ENCODE measurements around the gene PLCE1. TPM values are rescaled to one million over a fixed set of nuclear protein-coding genes. Genes with fewer than 3 reads are reported as not detected.
"Not testable (repeated sequence)": the region's sequence is repeated elsewhere in the genome, so short reads cannot be mapped to it uniquely, and the experiment has no call there.

PLCE1 gene
- total RNA-seq, 1 donor: 6.2 TPM

- H3K27ac ChIP-seq (ENCODE audit: low read depth, low read length): no peak overlapping the region
- H3K4me1 ChIP-seq (ENCODE audit: insufficient read depth, low read length): no peaks in the 10 kb centered on the region
- DNase-seq (ENCODE audit: insufficient read length, low spot score, missing footprints): no peak
- H3K9me3 ChIP-seq (ENCODE audit: low read depth, low read length): no peaks in the 10 kb centered on the region
- TF ChIP-seq, protein P1, sequence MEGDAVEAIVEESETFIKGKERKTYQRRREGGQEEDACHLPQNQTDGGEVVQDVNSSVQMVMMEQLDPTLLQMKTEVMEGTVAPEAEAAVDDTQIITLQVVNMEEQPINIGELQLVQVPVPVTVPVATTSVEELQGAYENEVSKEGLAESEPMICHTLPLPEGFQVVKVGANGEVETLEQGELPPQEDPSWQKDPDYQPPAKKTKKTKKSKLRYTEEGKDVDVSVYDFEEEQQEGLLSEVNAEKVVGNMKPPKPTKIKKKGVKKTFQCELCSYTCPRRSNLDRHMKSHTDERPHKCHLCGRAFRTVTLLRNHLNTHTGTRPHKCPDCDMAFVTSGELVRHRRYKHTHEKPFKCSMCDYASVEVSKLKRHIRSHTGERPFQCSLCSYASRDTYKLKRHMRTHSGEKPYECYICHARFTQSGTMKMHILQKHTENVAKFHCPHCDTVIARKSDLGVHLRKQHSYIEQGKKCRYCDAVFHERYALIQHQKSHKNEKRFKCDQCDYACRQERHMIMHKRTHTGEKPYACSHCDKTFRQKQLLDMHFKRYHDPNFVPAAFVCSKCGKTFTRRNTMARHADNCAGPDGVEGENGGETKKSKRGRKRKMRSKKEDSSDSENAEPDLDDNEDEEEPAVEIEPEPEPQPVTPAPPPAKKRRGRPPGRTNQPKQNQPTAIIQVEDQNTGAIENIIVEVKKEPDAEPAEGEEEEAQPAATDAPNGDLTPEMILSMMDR (IDR thresholded peaks at IDR 0.05; ENCODE audit: extremely low read depth, low read depth, low read length): no peak
- H3K4me2 ChIP-seq (ENCODE audit: insufficient read depth, low read length): no peak overlapping the region
- H3K79me2 ChIP-seq (ENCODE audit: insufficient read depth, low read length): no peaks in the 10 kb centered on the region
- no peak overlapping the region for H2AFZ ChIP-seq (ENCODE audit: low read length)
- H3K36me3 ChIP-seq (ENCODE audit: insufficient read depth, low read length): no peaks in the 10 kb centered on the region
- H4K20me1 ChIP-seq (ENCODE audit: insufficient read depth, low read length): no peaks in the 10 kb centered on the region
- H3K4me3 ChIP-seq (ENCODE audit: insufficient read depth, low read length): no peak overlapping the region
- H3K27me3 ChIP-seq (ENCODE audit: insufficient read depth, low read length): no peaks in the 10 kb centered on the region
These were observed 25.2 kb upstream of the PLCE1 start for GRCh38 chr10:93968540-93968945.

DNA sequence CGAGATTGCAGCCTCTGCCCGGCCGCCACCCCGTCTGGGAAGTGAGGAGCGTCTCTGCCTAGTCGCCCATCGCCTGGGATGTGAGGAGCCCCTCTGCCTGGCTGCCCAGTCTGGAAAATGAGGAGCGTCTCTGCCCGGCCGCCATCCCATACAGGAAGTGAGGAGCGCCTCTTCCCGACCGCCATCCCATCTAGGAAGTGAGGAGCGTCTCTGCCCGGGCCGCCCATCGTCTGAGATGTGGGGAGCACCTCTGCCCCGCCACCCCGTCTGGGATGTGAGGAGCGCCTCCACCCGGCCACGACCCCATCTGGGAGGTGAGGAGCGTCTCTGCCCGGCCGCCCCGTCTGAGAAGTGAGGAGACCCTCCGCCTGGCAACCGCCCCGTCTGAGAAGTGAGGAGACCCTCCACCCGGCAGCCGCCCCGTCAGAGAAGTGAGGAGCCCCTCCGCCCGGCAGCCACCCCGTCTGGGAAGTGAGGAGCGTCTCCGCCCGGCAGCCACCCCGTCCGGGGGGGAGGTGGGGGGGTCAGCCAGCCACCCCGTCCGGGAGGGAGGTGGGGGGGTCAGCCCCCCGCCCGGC is 23.2 kb upstream of the PLCE1 start:
- not testable (repeated sequence) for DNase-seq (ENCODE audit: insufficient read length, low spot score, missing footprints); H3K27me3 ChIP-seq (ENCODE audit: insufficient read depth, low read length); H3K4me3 ChIP-seq (ENCODE audit: insufficient read depth, low read length); H3K79me2 ChIP-seq (ENCODE audit: insufficient read depth, low read length); H3K4me1 ChIP-seq (ENCODE audit: insufficient read depth, low read length); H4K20me1 ChIP-seq (ENCODE audit: insufficient read depth, low read length); H3K36me3 ChIP-seq (ENCODE audit: insufficient read depth, low read length); H2AFZ ChIP-seq (ENCODE audit: low read length); H3K4me2 ChIP-seq (ENCODE audit: insufficient read depth, low read length); H3K27ac ChIP-seq (ENCODE audit: low read depth, low read length); H3K9me3 ChIP-seq (ENCODE audit: low read depth, low read length)

- no peaks in the 10 kb centered on the region for H3K79me2 ChIP-seq (ENCODE audit: insufficient read depth, low read length)
- no peak overlapping the region for H3K27ac ChIP-seq (ENCODE audit: low read depth, low read length)
- H3K9me3 ChIP-seq (ENCODE audit: low read depth, low read length): no peaks in the 10 kb centered on the region
- H3K36me3 ChIP-seq (ENCODE audit: insufficient read depth, low read length): no peaks in the 10 kb centered on the region
- no peaks in the 10 kb centered on the region for H3K27me3 ChIP-seq (ENCODE audit: insufficient read depth, low read length)
- no peak overlapping the region for H3K4me3 ChIP-seq (ENCODE audit: insufficient read depth, low read length)
- no peaks in the 10 kb centered on the region for H4K20me1 ChIP-seq (ENCODE audit: insufficient read depth, low read length)
- DNase-seq (ENCODE audit: insufficient read length, low spot score, missing footprints): no peak
- H2AFZ ChIP-seq (ENCODE audit: low read length): no peak overlapping the region
- no peak overlapping the region for H3K4me2 ChIP-seq (ENCODE audit: insufficient read depth, low read length)
- TF ChIP-seq, protein P1 (IDR thresholded peaks at IDR 0.05; ENCODE audit: extremely low read depth, low read depth, low read length): no peak
- no peaks in the 10 kb centered on the region for H3K4me1 ChIP-seq (ENCODE audit: insufficient read depth, low read length)
These were observed 19.8 kb upstream of the PLCE1 start for GRCh38 chr10:93973748-93974445.

DNA sequence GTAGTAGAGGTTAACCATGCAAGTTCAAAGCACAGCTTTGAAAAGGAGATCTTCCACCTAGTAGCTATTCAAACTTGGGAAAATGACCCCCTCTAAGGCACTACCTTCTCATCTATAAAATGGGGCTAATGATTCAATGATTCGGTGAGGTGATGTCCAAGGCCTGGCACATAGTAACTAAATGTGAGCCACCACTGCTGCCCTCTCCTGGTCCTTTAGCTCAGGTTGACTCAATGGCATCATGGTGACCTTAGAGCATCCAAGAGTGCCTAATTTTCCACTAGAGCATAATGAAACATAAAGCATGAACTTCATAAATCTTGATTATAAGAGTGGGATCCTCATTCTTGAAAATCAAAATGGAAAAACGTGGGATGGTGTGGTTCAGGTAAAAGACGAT is 16.3 kb upstream of the PLCE1 start:
- Histone ChIP-seq H3K27ac (ENCODE audit: low read depth, low read length) (no peak overlapping the region), H3K36me3 (ENCODE audit: insufficient read depth, low read length) (no peaks in the 10 kb centered on the region), H3K4me3 (ENCODE audit: insufficient read depth, low read length) (no peak overlapping the region), H3K4me2 (ENCODE audit: insufficient read depth, low read length) (no peak overlapping the region), H3K79me2 (ENCODE audit: insufficient read depth, low read length) (no peaks in the 10 kb centered on the region), H3K9me3 (ENCODE audit: low read depth, low read length) (no peaks in the 10 kb centered on the region), H3K27me3 (ENCODE audit: insufficient read depth, low read length) (no peaks in the 10 kb centered on the region), H3K4me1 (ENCODE audit: insufficient read depth, low read length) (no peaks in the 10 kb centered on the region), H2AFZ (ENCODE audit: low read length) (no peak overlapping the region), H4K20me1 (ENCODE audit: insufficient read depth, low read length) (no peaks in the 10 kb centered on the region)
- TF ChIP-seq, protein P1 (IDR thresholded peaks at IDR 0.05; ENCODE audit: extremely low read depth, low read depth, low read length): no peak
- DNase-seq (ENCODE audit: insufficient read length, low spot score, missing footprints): no peak

Measured in osteoblast (primary cell).